DND-41 (cell line): ENCODE data around the gene CCNB2.

Source experiments
- CTCF ChIP-seq: IDR thresholded peaks from 2 replicates; pipeline ENCODE4 v1.5.1; 2012; ENCODE audit warnings: borderline replicate concordance, low read length, moderate library complexity, mild to moderate bottlenecking; ENCODE audit not compliant: poor library complexity, severe bottlenecking; ENCODE audit errors: extremely low read depth
- EZH2 ChIP-seq: IDR thresholded peaks from 3 replicates; pipeline ENCODE4 v1.6.1; 2012; ENCODE audit warnings: borderline replicate concordance, low read depth, mild to moderate bottlenecking, moderate library complexity, low read length, inconsistent platforms; ENCODE audit not compliant: severe bottlenecking

DNA sequence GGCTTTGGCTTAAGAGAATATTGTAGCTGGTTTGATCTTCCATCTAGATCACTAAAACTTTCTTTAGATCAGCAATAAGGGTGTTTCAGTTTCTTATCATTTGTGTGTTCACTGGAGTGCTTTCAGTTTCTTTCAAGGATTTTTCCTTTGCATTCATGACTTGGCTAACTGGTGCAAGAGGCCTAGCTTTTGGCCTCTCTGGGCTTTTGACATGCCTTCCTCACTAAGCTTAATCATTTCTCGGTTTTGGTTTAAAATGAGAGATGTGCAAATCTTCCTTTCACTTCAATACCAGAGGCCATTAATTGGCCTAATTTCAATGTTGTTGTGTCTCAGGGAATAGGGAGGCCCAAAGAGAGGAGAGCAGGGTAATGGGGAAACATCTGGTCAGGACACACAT lies 30.3 kb upstream of the CCNB2 start:
- TF ChIP-seq CTCF, result no peak
- no peak for TF ChIP-seq EZH2
